ENCODE results near the gene PDZD4. TPM values are rescaled to one million over a fixed set of nuclear protein-coding genes. Genes with fewer than 3 reads are reported as not detected.

The PDZD4 gene
- total RNA-seq, 6 experiments from 2014 or later: not detected

GRCh38 chrX:153766871-153767673, 63.3 kb downstream of the PDZD4 start:
- H3K27me3 Mint-ChIP-seq (ENCODE audit: insufficient read depth): no peaks in the 10 kb centered on the region
- no peaks in the 10 kb centered on the region for H3K9me3 Mint-ChIP-seq
- no peak for TF ChIP-seq CTCF (IDR thresholded peaks at IDR 0.05)
- peak overlapping the region; percentile 82; the same call in 1 of the 2 replicates for H3K27ac Mint-ChIP-seq
- no peaks in the 10 kb centered on the region for H3K36me3 Mint-ChIP-seq (ENCODE audit: low read depth)
- H3K4me3 Mint-ChIP-seq: no peak overlapping the region
- DNase-seq: no peak
- H3K4me1 Mint-ChIP-seq (ENCODE audit: low read depth): peaks cover 7% of the 10 kb centered on the region; the same call in 1 of the 2 replicates

GRCh38 chrX:153766098-153766817, 64.1 kb downstream of the PDZD4 start:
- no peak for TF ChIP-seq CTCF (IDR thresholded peaks at IDR 0.05)
- Mint-ChIP-seq H3K27me3 (ENCODE audit: insufficient read depth) (no peaks in the 10 kb centered on the region), H3K9me3 (no peaks in the 10 kb centered on the region), H3K27ac (peak overlapping the region; percentile 82), H3K4me3 (peak overlapping the region; percentile 77), H3K4me1 (ENCODE audit: low read depth) (peaks cover 7% of the 10 kb centered on the region; the same call in 1 of the 2 replicates), H3K36me3 (ENCODE audit: low read depth) (no peaks in the 10 kb centered on the region)
- DNase-seq: peak; percentile 62

GRCh38 chrX:153765138-153766079, 64.9 kb downstream of the PDZD4 start:
- DNase-seq: no peak
- Mint-ChIP-seq H3K27ac (peak overlapping the region; percentile 82), H3K4me3 (peak overlapping the region; percentile 77), H3K9me3 (no peaks in the 10 kb centered on the region), H3K4me1 (ENCODE audit: low read depth) (peaks cover 7% of the 10 kb centered on the region; the same call in 1 of the 2 replicates), H3K36me3 (ENCODE audit: low read depth) (no peaks in the 10 kb centered on the region), H3K27me3 (ENCODE audit: insufficient read depth) (no peaks in the 10 kb centered on the region)
- no peak for TF ChIP-seq CTCF (IDR thresholded peaks at IDR 0.05)

- H3K36me3 Mint-ChIP-seq (ENCODE audit: low read depth): no peaks in the 10 kb centered on the region
- no peaks in the 10 kb centered on the region for H3K9me3 Mint-ChIP-seq
- no peaks in the 10 kb centered on the region for H3K27me3 Mint-ChIP-seq (ENCODE audit: insufficient read depth)
- no peak for TF ChIP-seq CTCF (IDR thresholded peaks at IDR 0.05)
- no peak overlapping the region for H3K27ac Mint-ChIP-seq
- H3K4me3 Mint-ChIP-seq: peak overlapping the region; percentile 87
- peaks cover 7% of the 10 kb centered on the region; the same call in 1 of the 2 replicates for H3K4me1 Mint-ChIP-seq (ENCODE audit: low read depth)
- DNase-seq: no peak
These were observed 65.6 kb downstream of the PDZD4 start for GRCh38 chrX:153764786-153765137.
